SH-SY5Y (cell line): Measurements from ENCODE around the gene CUEDC1.

Experiments
- GATA2 ChIP-seq: IDR thresholded peaks from 2 replicates; pipeline ENCODE4 v1.6.1; 2011; ENCODE audit warnings: mild to moderate bottlenecking, low read depth, low read length
- GATA3 ChIP-seq: IDR thresholded peaks from 2 replicates; pipeline ENCODE4 v1.6.1; 2011; ENCODE audit warnings: low read depth, mild to moderate bottlenecking, low read length, moderate library complexity

Gene CUEDC1

GRCh38 chr17:57871155-57871554 is 84.1 kb downstream of the CUEDC1 start:
- TF ChIP-seq GATA3 (no peak), GATA2 (no peak)

GRCh38 chr17:57870283-57870635 is 85.0 kb downstream of the CUEDC1 start:
- TF ChIP-seq GATA3, result no peak

- TF ChIP-seq GATA2 (no peak), GATA3 (no peak)
Measured at GRCh38 chr17:57869617-57870282, 85.5 kb downstream of the CUEDC1 start.

GRCh38 chr17:57868910-57869616 is 86.1 kb downstream of the CUEDC1 start:
- no peak for TF ChIP-seq GATA2
- no peak for TF ChIP-seq GATA3

- no peak for TF ChIP-seq GATA2
Measured at GRCh38 chr17:57868007-57868909, 87.0 kb downstream of the CUEDC1 start.

- no peak for TF ChIP-seq GATA3
- no peak for TF ChIP-seq GATA2
Measured at GRCh38 chr17:57867126-57867525, 88.1 kb downstream of the CUEDC1 start.

GRCh38 chr17:57866723-57867122 is 88.5 kb downstream of the CUEDC1 start:
- TF ChIP-seq GATA2, result no peak
- no peak for TF ChIP-seq GATA3

- TF ChIP-seq GATA2, result no peak
- no peak for TF ChIP-seq GATA3
Measured at GRCh38 chr17:57866319-57866718, 88.9 kb downstream of the CUEDC1 start.

- no peak for TF ChIP-seq GATA3
- TF ChIP-seq GATA2, result no peak
Measured at GRCh38 chr17:57864273-57864672, 90.9 kb downstream of the CUEDC1 start.

GRCh38 chr17:57862694-57863667 is 92.2 kb downstream of the CUEDC1 start:
- TF ChIP-seq GATA2 (no peak), GATA3 (no peak)

- no peak for TF ChIP-seq GATA3
- no peak for TF ChIP-seq GATA2
Measured at GRCh38 chr17:57861790-57862693, 93.2 kb downstream of the CUEDC1 start.

GRCh38 chr17:57861000-57861789 is 94.0 kb downstream of the CUEDC1 start:
- no peak for TF ChIP-seq GATA2
- TF ChIP-seq GATA3, result no peak
